BLaER1 (cell line): ENCODE measurements around the gene GABBR2.

Source experiments
- H3K27ac ChIP-seq: shearing (Covaris generic); formaldehyde crosslinking; 2 replicates; pipeline ENCODE4 v1.8.1; 2022
- H3K27me3 ChIP-seq: shearing (Covaris generic); formaldehyde crosslinking; 2 replicates; pipeline ENCODE4 v1.8.1; 2022
- H3K36me3 ChIP-seq: shearing (Covaris generic); formaldehyde crosslinking; 2 replicates; pipeline ENCODE4 v1.8.1; 2022
- H3K4me1 ChIP-seq: shearing (Covaris generic); formaldehyde crosslinking; 2 replicates; pipeline ENCODE4 v1.8.1; 2022
- H3K4me2 ChIP-seq: shearing (Covaris generic); formaldehyde crosslinking; 2 replicates; pipeline ENCODE4 v1.8.1; 2022
- H3K4me3 ChIP-seq: shearing (Covaris generic); formaldehyde crosslinking; 2 replicates; pipeline ENCODE4 v1.8.1; 2022
- H3K9ac ChIP-seq: shearing (Covaris generic); formaldehyde crosslinking; 2 replicates; pipeline ENCODE4 v1.8.1; 2022
- H3K9me3 ChIP-seq: shearing (Covaris generic); formaldehyde crosslinking; 2 replicates; pipeline ENCODE4 v1.8.1; 2022
- H4K20me1 ChIP-seq: shearing (Covaris generic); formaldehyde crosslinking; 2 replicates; pipeline ENCODE4 v1.8.1; 2022
- Cebpa-rat ChIP-seq: shearing (Covaris generic); IDR thresholded peaks from 2 replicates; pipeline ENCODE4 v1.8.1; 2022

GABBR2 gene

GRCh38 chr9:98385751-98386150, 323.0 kb downstream of the GABBR2 start:
- TF ChIP-seq Cebpa-rat = no peak
- Histone ChIP-seq H3K4me2 (peak overlapping the region; percentile 77), H4K20me1 (no peaks in the 10 kb centered on the region), H3K9me3 (no peaks in the 10 kb centered on the region), H3K36me3 (no peaks in the 10 kb centered on the region), H3K4me1 (peaks cover 44% of the 10 kb centered on the region), H3K27me3 (no peaks in the 10 kb centered on the region), H3K27ac (peak overlapping the region; percentile 65), H3K9ac (no peak overlapping the region), H3K4me3 (no peak overlapping the region)

- no peaks in the 10 kb centered on the region for H3K9me3 ChIP-seq
- TF ChIP-seq Cebpa-rat = no peak
- H4K20me1 ChIP-seq = no peaks in the 10 kb centered on the region
- no peak overlapping the region for H3K9ac ChIP-seq
- no peaks in the 10 kb centered on the region for H3K36me3 ChIP-seq
- H3K27ac ChIP-seq = 0 out of 2 replicates have a peak overlapping the region, but pooled peaks have one; percentile 18
- H3K27me3 ChIP-seq = no peaks in the 10 kb centered on the region
- H3K4me1 ChIP-seq = peaks cover 64% of the 10 kb centered on the region
- H3K4me2 ChIP-seq = no peak overlapping the region
- H3K4me3 ChIP-seq = no peak overlapping the region
Measured at GRCh38 chr9:98383758-98384157, 325.0 kb downstream of the GABBR2 start.

- Histone ChIP-seq H4K20me1 (no peaks in the 10 kb centered on the region), H3K27me3 (no peaks in the 10 kb centered on the region), H3K4me1 (peaks cover 76% of the 10 kb centered on the region), H3K4me2 (peak overlapping the region; percentile 78), H3K36me3 (no peaks in the 10 kb centered on the region), H3K4me3 (no peak overlapping the region), H3K9ac (no peak overlapping the region), H3K27ac (peak overlapping the region; percentile 22; the same call in 1 of the 2 replicates), H3K9me3 (no peaks in the 10 kb centered on the region)
- TF ChIP-seq Cebpa-rat = no peak
Measured at GRCh38 chr9:98381311-98382103, 327.2 kb downstream of the GABBR2 start.

GRCh38 chr9:98380065-98380681, 328.6 kb downstream of the GABBR2 start:
- no peaks in the 10 kb centered on the region for H3K9me3 ChIP-seq
- H3K27ac ChIP-seq = peak overlapping the region; percentile 72
- H3K4me1 ChIP-seq = peaks cover 75% of the 10 kb centered on the region
- no peaks in the 10 kb centered on the region for H3K36me3 ChIP-seq
- H3K9ac ChIP-seq = peak overlapping the region; percentile 53; the same call in 1 of the 2 replicates
- H3K4me3 ChIP-seq = no peak overlapping the region
- TF ChIP-seq Cebpa-rat = no peak
- H3K4me2 ChIP-seq = peak overlapping the region; percentile 78
- H3K27me3 ChIP-seq = no peaks in the 10 kb centered on the region
- H4K20me1 ChIP-seq = no peaks in the 10 kb centered on the region

- no peaks in the 10 kb centered on the region for H3K36me3 ChIP-seq
- peaks cover 77% of the 10 kb centered on the region for H3K4me1 ChIP-seq
- TF ChIP-seq Cebpa-rat = no peak
- H4K20me1 ChIP-seq = no peaks in the 10 kb centered on the region
- no peaks in the 10 kb centered on the region for H3K27me3 ChIP-seq
- no peak overlapping the region for H3K9ac ChIP-seq
- H3K4me3 ChIP-seq = no peak overlapping the region
- H3K27ac ChIP-seq = peak overlapping the region; percentile 72
- no peaks in the 10 kb centered on the region for H3K9me3 ChIP-seq
- peak overlapping the region; percentile 78 for H3K4me2 ChIP-seq
Measured at GRCh38 chr9:98379572-98379971, 329.2 kb downstream of the GABBR2 start.

GRCh38 chr9:98378794-98379193, 329.9 kb downstream of the GABBR2 start:
- Histone ChIP-seq H4K20me1 (no peaks in the 10 kb centered on the region), H3K4me3 (no peak overlapping the region), H3K4me2 (peak overlapping the region; percentile 78), H3K36me3 (no peaks in the 10 kb centered on the region), H3K9me3 (no peaks in the 10 kb centered on the region), H3K4me1 (peaks cover 85% of the 10 kb centered on the region), H3K9ac (no peak overlapping the region), H3K27ac (peak overlapping the region; percentile 72), H3K27me3 (no peaks in the 10 kb centered on the region)
- TF ChIP-seq Cebpa-rat = no peak

- TF ChIP-seq Cebpa-rat = no peak
- no peak overlapping the region; the same call in 1 of the 2 replicates for H3K4me3 ChIP-seq
- no peaks in the 10 kb centered on the region for H3K9me3 ChIP-seq
- no peaks in the 10 kb centered on the region for H4K20me1 ChIP-seq
- no peak overlapping the region for H3K9ac ChIP-seq
- H3K4me2 ChIP-seq = peak overlapping the region; percentile 78
- H3K36me3 ChIP-seq = no peaks in the 10 kb centered on the region
- no peaks in the 10 kb centered on the region for H3K27me3 ChIP-seq
- peaks cover 87% of the 10 kb centered on the region for H3K4me1 ChIP-seq
- H3K27ac ChIP-seq = peak overlapping the region; percentile 72
Measured at GRCh38 chr9:98378206-98378780, 330.4 kb downstream of the GABBR2 start.

- Histone ChIP-seq H3K9ac (no peak overlapping the region; the same call in 1 of the 2 replicates), H3K27ac (0 out of 2 replicates have a peak overlapping the region, but pooled peaks have one; percentile 7), H4K20me1 (no peaks in the 10 kb centered on the region), H3K4me3 (no peak overlapping the region), H3K4me2 (peak overlapping the region; percentile 62), H3K4me1 (peaks cover 66% of the 10 kb centered on the region), H3K36me3 (no peaks in the 10 kb centered on the region), H3K9me3 (no peaks in the 10 kb centered on the region), H3K27me3 (no peaks in the 10 kb centered on the region)
- no peak for TF ChIP-seq Cebpa-rat
Measured at GRCh38 chr9:98375138-98375726, 333.5 kb downstream of the GABBR2 start.

- Histone ChIP-seq H3K4me1 (peaks cover 58% of the 10 kb centered on the region), H3K27ac (peak overlapping the region; percentile 7; the same call in 1 of the 2 replicates), H3K9me3 (no peaks in the 10 kb centered on the region), H3K36me3 (no peaks in the 10 kb centered on the region), H3K4me2 (peak overlapping the region; percentile 62), H3K27me3 (no peaks in the 10 kb centered on the region), H3K4me3 (no peak overlapping the region), H4K20me1 (no peaks in the 10 kb centered on the region), H3K9ac (no peak overlapping the region; the same call in 1 of the 2 replicates)
- TF ChIP-seq Cebpa-rat = 0 out of 2 replicates have a peak, but pooled peaks have one; percentile 8
Measured at GRCh38 chr9:98374385-98375051, 334.2 kb downstream of the GABBR2 start.
